GM21619 (cell line): ENCODE results near the gene PRAMEF8.
"Not testable (repeated sequence)": the region's sequence is repeated elsewhere in the genome, so short reads cannot be mapped to it uniquely, and the experiment has no call there.

Experiments
- ATAC-seq: cut with Tn5 transposase; IDR thresholded peaks from one replicate; pipeline ENCODE4 v1.9.1; 2021; ENCODE audit not compliant: unreplicated experiment

Gene PRAMEF8

DNA sequence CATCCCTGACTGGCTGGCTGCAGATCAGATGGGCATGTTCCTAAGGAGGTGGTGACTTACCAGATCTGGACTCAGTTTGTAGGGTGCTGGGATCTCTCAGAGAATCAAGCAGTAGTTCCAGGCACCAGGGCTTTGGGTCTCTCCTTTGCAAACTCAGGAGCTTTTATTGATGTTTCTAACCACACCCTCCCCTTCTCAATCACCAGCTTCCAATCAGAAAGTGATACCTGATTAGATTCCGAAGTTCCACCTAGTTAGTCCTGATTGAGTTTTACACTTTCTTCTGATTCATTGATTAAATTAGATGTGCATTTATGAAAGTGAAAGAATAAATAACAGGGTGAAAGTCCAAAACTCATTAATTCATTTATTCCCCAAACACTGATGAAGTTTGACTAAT, at the start of gene PRAMEF8:
PRAMEF8 (minus strand) TSS at position 101 of the 400 bp plus-strand sequence. CDS start 1,046 bp downstream, outside the sequence.
- ATAC-seq: not testable (repeated sequence)

- ATAC-seq: not testable (repeated sequence)
Measured at GRCh38 chr1:13315281-13315680, 30.3 kb upstream of the PRAMEF8 start, which contains the start of gene PRAMEF15. Gene PRAMEF15 (plus strand): TSS chr1:13315581. CDS start chr1:13318408, 2,827 bp downstream.

- ATAC-seq: not testable (repeated sequence)
Measured at GRCh38 chr1:13303239-13303638, 18.3 kb upstream of the PRAMEF8 start, which contains the start of gene PRAMEF33. Gene PRAMEF33 (plus strand): TSS chr1:13303539. CDS start chr1:13305955, 2,416 bp downstream.

GRCh38 chr1:13302197-13302596, 17.3 kb upstream of the PRAMEF8 start:
- ATAC-seq: not testable (repeated sequence)

DNA sequence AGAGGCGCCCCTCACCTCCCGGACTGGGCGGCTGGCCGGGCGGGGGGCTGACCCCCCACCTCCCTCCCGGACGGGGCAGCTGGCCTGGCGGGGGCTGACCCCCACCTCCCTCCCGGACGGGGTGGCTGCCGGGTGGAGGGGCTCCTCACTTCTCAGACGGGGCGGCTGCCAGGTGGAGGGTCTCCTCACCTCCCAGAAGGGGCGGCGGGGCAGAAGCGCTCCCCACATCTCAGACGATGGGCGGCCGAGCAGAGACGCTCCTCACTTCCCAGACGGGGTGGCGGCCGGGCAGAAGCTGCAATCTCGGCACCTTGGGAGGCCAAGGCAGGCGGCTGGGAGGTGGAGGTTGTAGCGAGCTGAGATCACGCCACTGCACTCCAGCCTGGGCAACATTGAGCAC, 13.8 kb upstream of the PRAMEF8 start:
- ATAC-seq: not testable (repeated sequence)

DNA sequence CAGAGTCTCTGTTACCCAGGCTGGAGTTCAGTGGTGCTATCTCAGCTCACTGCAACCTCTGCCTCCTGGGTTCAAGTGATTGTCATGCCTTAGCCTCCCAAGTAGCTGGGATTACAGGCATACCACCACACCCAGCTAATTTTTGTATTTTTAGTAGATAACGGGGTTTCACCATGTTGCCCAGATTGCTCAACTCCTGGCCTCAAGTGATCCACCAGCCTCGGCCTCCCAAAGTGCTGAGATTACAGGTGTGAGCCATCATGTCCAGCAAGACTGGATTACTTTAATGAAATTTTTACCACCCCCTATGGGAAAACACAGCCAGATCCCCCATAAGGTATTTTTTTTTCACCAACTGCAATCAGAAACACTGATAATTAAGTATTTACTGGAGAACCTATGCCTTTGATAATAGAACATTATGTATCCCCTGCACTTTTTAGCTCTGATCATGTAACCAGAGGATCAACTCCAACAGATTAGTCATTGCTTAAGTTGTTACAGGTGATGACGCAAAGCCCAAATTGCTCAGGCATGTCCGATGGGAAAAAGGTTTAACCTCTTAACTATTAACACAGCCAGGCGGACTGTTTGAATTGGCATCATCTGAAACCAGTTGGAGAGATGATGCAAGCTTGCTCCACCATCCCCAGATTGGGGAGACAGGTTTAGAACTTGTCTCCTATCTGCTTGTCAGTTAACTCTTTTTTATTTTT, 12.4 kb upstream of the PRAMEF8 start:
- not testable (repeated sequence) for ATAC-seq

DNA sequence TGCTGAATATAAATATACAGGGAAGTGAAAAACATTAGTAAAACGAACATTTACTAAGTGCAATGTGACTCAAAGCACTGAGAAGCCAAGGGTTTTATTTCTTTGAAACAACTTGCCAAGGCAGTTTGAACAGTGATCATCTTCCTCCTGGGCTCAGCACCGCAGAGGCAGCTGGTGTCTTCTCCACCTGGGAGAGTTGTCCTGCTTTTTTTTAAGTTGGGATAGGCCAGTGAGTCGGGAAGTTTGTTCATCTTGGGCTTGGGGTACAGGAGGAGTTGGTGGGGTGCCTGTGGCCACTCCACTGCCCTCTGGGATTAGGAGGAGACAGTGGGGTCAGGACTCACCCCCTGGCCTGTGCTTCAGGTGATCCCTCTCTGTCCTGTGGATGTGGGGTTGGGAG, 4.1 kb upstream of the PRAMEF8 start:
- not testable (repeated sequence) for ATAC-seq

DNA sequence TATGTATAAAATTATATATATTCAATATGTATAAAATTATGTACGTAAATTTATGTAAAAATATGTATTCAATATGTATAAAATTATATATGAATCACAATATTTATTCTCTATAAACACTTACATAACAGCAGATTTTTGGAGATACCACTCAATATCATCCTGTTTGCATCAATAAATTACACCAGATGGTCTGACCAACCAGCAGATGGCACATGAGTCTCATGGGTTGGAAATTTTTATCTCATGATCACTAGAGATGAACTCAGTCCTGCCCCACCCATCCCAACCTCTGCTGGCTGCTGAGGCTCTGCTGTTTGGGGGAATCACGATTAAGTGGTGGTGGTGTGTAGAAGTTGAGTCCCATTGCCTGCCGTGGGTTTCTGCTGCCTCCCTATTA, 5.3 kb downstream of the PRAMEF8 start:
- ATAC-seq: not testable (repeated sequence)

DNA sequence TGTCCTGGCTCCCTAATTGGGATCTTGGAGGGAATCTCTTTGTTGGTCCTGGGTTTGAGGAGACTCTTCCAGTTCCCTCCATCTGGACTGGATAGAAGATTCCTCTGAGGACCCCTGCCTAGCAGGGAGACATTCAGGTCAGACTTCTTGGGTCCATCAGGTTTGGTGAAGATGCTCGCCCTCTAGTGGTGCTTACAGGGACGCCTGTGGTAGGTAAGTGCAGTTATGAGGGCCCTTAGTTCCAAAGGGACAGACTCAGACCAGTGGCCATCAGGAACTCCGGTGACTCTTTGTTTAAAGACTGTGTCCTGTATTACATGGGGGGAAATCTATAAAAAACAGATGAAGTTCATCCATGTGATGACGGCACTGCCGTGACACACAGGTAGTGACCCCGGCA, 7.9 kb downstream of the PRAMEF8 start:
- ATAC-seq: not testable (repeated sequence)

- ATAC-seq: not testable (repeated sequence)
Measured at GRCh38 chr1:13265124-13265523, 19.8 kb downstream of the PRAMEF8 start.

GRCh38 chr1:13253898-13254297, 31.0 kb downstream of the PRAMEF8 start, which contains the start of gene PRAMEF5:
Gene PRAMEF5 (plus strand): TSS chr1:13254198. CDS start chr1:13259269, 5,071 bp downstream.
- not testable (repeated sequence) for ATAC-seq

DNA sequence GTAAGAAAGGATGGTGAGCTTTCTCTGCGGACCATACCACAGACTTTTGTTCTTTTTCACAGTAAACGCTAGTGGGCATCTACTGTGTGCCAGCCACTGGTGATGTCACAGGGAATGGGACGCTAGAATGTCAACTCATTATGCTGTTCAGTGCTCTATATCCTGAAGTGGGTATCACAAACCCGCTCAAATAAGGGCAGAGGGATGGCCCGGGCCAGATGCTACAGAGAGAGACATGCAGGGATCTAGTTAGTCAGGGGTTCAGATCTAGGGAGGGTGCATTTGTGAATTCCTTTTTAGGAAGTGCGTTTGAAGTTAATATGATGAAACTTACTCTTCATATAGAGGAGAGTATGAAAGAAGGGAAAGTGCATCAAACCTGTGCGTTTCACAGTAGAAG, 37.8 kb downstream of the PRAMEF8 start:
- not testable (repeated sequence) for ATAC-seq

DNA sequence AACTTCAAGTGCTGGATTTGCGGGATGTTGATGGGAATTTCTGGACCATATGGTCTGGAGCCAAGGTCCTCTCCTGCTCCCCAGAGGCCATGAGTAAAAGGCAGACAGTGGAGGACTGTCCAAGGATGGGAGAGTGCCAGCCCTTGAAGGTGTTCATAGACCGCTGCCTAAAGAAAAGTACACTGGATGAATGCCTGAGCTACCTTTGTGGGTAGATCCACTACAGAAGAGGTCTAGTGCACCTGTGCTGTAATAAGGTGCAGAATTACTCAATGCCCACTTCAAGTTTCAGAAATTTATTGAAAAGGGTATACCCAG, 38.4 kb downstream of the PRAMEF8 start:
- not testable (repeated sequence) for ATAC-seq

GRCh38 chr1:13245841-13246553, 38.9 kb downstream of the PRAMEF8 start:
- ATAC-seq: not testable (repeated sequence)

GRCh38 chr1:13243536-13244263, 41.2 kb downstream of the PRAMEF8 start:
- not testable (repeated sequence) for ATAC-seq

DNA sequence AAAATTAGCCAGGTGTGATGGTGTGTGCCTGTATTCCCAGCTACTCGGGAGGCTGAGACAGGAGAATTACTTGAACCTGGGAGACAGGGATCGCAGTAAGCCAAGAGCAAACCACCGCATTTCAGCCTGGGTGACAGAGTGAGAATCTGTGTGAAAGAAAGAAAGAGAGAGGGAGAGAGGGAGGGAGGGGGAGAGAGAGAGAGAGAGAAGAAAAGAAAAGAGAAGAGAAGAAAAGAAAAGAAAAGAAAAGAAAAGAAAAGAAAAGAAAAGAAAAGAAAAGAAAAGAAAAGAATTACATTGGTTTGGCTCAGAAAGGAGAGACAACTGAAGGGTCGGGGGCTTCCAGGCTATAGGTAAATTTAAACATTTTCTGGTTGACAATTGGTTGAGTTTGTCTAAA, 45.3 kb downstream of the PRAMEF8 start:
- ATAC-seq: not testable (repeated sequence)

- not testable (repeated sequence) for ATAC-seq
Measured at GRCh38 chr1:13237572-13237971, 47.4 kb downstream of the PRAMEF8 start.

GRCh38 chr1:13234057-13234456, 50.9 kb downstream of the PRAMEF8 start:
- not testable (repeated sequence) for ATAC-seq

- ATAC-seq: not testable (repeated sequence)
Measured at GRCh38 chr1:13232056-13232455, 52.9 kb downstream of the PRAMEF8 start.
